ENCODE data around the gene SULT1A3. TPM values are rescaled to one million over a fixed set of nuclear protein-coding genes. Genes with fewer than 3 reads are reported as not detected.

The SULT1A3 gene
- total and polyA plus RNA-seq, 2 experiments from 2014 or later, result 11.2 to 17.4 TPM

DNA sequence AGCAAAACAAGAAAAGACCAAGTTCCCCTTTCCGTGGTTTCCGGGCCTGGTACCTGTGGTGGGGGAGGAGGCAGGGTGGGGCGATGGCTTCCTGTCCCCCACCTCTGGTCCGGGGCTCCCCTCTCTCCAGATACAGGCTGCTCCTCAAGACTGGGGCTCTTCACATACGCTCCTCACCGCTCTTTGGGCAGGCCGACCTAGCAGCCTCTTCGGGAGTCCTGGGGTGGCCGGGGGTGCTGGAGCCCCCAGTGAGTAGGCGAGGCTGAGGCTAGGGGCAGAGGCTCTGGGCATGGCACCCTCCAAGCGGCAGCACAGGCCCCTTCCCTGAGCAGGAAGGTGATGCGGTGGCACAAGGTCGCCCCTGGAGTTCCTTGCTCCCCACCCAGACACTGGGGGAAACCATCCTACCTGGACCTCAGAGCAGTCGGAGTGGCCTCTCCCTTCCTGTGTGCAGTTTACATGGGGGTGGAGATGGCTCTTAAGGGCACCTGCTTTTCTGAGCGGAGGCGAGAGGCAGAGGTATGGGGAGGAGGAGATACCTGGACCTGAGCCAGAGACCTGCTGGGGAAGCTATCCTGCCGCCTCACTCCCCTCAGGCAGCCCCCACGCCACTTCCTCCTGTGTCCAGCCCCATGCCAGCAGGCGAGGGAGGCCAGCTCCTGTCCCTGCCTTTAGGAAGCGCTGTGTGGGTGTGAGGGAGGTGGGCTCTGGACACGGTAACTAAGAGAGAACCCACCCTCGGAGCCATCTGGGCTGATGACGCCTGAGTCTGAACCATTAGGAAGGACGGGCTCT lies 14.8 kb upstream of the SULT1A3 start:
- no peaks in the 10 kb centered on the region for H3K9me2 ChIP-seq (ENCODE audit: insufficient read depth)
- no peak overlapping the region for H2AFZ ChIP-seq
- no peaks in the 10 kb centered on the region for H3K79me2 ChIP-seq (replicated peaks; ENCODE audit: insufficient read depth)
- DNase-seq (ENCODE audit: low spot score) (peak; percentile 16), ATAC-seq (no peak)
- peaks cover 4% of the 10 kb centered on the region; the same call in 1 of the 2 replicates for H3K4me1 ChIP-seq (ENCODE audit: insufficient read depth)
- H3K4me2 ChIP-seq, result peak overlapping the region; percentile 93
- no peaks in the 10 kb centered on the region for H4K20me1 ChIP-seq (replicated peaks; ENCODE audit: insufficient read depth)
- Mint-ChIP-seq H3K27ac (no peak overlapping the region), H3K27me3 (ENCODE audit: insufficient read depth, low read depth, poor library complexity) (peaks cover 22% of the 10 kb centered on the region), H3K4me1 (peaks cover 15% of the 10 kb centered on the region), H3K4me3 (peak overlapping the region; percentile 62), H3K36me3 (ENCODE audit: low read depth) (no peaks in the 10 kb centered on the region), H3K9me3 (no peaks in the 10 kb centered on the region)
- H3K36me3 ChIP-seq (ENCODE audit: insufficient read depth), result no peaks in the 10 kb centered on the region
- TF ChIP-seq, protein P1, sequence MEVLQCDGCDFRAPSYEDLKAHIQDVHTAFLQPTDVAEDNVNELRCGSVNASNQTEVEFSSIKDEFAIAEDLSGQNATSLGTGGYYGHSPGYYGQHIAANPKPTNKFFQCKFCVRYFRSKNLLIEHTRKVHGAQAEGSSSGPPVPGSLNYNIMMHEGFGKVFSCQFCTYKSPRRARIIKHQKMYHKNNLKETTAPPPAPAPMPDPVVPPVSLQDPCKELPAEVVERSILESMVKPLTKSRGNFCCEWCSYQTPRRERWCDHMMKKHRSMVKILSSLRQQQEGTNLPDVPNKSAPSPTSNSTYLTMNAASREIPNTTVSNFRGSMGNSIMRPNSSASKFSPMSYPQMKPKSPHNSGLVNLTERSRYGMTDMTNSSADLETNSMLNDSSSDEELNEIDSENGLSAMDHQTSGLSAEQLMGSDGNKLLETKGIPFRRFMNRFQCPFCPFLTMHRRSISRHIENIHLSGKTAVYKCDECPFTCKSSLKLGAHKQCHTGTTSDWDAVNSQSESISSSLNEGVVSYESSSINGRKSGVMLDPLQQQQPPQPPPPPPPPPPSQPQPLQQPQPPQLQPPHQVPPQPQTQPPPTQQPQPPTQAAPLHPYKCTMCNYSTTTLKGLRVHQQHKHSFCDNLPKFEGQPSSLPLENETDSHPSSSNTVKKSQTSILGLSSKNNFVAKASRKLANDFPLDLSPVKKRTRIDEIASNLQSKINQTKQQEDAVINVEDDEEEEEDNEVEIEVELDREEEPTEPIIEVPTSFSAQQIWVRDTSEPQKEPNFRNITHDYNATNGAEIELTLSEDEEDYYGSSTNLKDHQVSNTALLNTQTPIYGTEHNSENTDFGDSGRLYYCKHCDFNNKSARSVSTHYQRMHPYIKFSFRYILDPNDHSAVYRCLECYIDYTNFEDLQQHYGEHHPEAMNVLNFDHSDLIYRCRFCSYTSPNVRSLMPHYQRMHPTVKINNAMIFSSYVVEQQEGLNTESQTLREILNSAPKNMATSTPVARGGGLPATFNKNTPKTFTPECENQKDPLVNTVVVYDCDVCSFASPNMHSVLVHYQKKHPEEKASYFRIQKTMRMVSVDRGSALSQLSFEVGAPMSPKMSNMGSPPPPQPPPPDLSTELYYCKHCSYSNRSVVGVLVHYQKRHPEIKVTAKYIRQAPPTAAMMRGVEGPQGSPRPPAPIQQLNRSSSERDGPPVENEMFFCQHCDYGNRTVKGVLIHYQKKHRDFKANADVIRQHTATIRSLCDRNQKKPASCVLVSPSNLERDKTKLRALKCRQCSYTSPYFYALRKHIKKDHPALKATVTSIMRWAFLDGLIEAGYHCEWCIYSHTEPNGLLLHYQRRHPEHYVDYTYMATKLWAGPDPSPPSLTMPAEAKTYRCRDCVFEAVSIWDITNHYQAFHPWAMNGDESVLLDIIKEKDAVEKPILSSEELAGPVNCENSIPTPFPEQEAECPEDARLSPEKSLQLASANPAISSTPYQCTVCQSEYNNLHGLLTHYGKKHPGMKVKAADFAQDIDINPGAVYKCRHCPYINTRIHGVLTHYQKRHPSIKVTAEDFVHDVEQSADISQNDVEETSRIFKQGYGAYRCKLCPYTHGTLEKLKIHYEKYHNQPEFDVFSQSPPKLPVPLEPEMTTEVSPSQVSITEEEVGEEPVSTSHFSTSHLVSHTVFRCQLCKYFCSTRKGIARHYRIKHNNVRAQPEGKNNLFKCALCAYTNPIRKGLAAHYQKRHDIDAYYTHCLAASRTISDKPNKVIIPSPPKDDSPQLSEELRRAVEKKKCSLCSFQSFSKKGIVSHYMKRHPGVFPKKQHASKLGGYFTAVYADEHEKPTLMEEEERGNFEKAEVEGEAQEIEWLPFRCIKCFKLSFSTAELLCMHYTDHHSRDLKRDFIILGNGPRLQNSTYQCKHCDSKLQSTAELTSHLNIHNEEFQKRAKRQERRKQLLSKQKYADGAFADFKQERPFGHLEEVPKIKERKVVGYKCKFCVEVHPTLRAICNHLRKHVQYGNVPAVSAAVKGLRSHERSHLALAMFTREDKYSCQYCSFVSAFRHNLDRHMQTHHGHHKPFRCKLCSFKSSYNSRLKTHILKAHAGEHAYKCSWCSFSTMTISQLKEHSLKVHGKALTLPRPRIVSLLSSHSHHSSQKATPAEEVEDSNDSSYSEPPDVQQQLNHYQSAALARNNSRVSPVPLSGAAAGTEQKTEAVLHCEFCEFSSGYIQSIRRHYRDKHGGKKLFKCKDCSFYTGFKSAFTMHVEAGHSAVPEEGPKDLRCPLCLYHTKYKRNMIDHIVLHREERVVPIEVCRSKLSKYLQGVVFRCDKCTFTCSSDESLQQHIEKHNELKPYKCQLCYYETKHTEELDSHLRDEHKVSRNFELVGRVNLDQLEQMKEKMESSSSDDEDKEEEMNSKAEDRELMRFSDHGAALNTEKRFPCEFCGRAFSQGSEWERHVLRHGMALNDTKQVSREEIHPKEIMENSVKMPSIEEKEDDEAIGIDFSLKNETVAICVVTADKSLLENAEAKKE (CRISPR knock-in tag; IDR thresholded peaks at IDR 0.05), result no peak
- H3K27ac ChIP-seq (ENCODE audit: low read depth), result no peak overlapping the region
- H3K4me3 ChIP-seq, result peak overlapping the region; percentile 71
- H3K27me3 ChIP-seq (ENCODE audit: insufficient read depth), result peaks cover 14% of the 10 kb centered on the region; the same call in 1 of the 2 replicates
- H3F3A ChIP-seq (replicated peaks; ENCODE audit: low read depth), result 0 out of 2 replicates have a peak, but pooled peaks cover 5% of the 10 kb centered on the region

DNA sequence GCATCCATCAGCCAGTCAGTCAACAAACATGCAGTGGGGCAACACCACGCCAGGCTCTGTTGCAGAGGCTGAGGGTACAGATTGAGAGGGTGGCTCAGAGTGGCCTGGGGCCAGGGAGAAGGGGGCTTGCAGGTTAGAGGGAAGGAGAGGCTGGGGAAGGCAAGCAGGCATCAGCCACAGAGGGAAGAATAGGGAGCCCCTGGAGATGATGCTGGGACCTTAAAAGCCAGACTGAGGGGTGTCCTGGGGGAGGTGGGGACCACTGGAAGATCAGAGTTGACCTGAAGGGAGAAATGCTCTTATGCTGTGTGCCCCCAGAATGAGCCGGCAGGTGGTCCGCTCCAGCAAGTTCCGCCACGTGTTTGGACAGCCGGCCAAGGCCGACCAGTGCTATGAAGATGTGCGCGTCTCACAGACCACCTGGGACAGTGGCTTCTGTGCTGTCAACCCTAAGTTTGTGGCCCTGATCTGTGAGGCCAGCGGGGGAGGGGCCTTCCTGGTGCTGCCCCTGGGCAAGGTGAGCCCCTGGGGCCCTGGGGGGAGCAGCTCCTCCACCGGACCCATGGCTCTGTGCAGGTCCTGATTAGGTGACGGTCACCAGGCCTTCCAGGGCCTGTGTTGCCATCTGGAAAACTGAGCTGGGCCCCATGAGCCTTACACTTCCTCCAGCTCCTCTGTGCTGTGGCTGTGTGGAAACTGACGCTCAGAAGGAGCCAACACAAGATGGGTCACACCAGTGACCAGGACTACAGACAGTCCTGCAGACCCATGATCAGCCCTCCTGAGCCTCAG lies 14.0 kb upstream of the SULT1A3 start:
- Histone ChIP-seq H2AFZ (no peak overlapping the region), H3K4me1 (ENCODE audit: insufficient read depth) (peaks cover 4% of the 10 kb centered on the region; the same call in 1 of the 2 replicates), H4K20me1 (replicated peaks; ENCODE audit: insufficient read depth) (no peaks in the 10 kb centered on the region), H3K4me3 (no peak overlapping the region), H3K36me3 (ENCODE audit: insufficient read depth) (no peaks in the 10 kb centered on the region), H3K27ac (ENCODE audit: low read depth) (no peak overlapping the region), H3F3A (replicated peaks; ENCODE audit: low read depth) (0 out of 2 replicates have a peak, but pooled peaks cover 5% of the 10 kb centered on the region), H3K79me2 (replicated peaks; ENCODE audit: insufficient read depth) (no peaks in the 10 kb centered on the region), H3K27me3 (ENCODE audit: insufficient read depth) (peaks cover 14% of the 10 kb centered on the region; the same call in 1 of the 2 replicates), H3K9me2 (ENCODE audit: insufficient read depth) (no peaks in the 10 kb centered on the region), H3K4me2 (0 out of 2 replicates have a peak overlapping the region, but pooled peaks have one; percentile 93)
- Mint-ChIP-seq H3K36me3 (ENCODE audit: low read depth) (no peaks in the 10 kb centered on the region), H3K9me3 (no peaks in the 10 kb centered on the region), H3K4me3 (no peak overlapping the region), H3K4me1 (peaks cover 15% of the 10 kb centered on the region), H3K27ac (no peak overlapping the region), H3K27me3 (ENCODE audit: insufficient read depth, low read depth, poor library complexity) (peaks cover 19% of the 10 kb centered on the region)
- DNase-seq (ENCODE audit: low spot score), result no peak
- ATAC-seq, result no peak
- TF ChIP-seq POLR2AphosphoS5 (IDR thresholded peaks at IDR 0.05; ENCODE audit: low read depth), result no peak
- TF ChIP-seq EZH2phosphoT487 (IDR thresholded peaks at IDR 0.05; ENCODE audit: unreplicated experiment), result no peak
- TF ChIP-seq EZH2 (IDR thresholded peaks at IDR 0.05; ENCODE audit: low read depth, unreplicated experiment), result no peak
- TF ChIP-seq ZNF114 (CRISPR knock-in tag; IDR thresholded peaks at IDR 0.05), result no peak
- TF ChIP-seq NANOG (IDR thresholded peaks at IDR 0.05; ENCODE audit: borderline replicate concordance), result no peak
- TF ChIP-seq ZNF331 (CRISPR knock-in tag; IDR thresholded peaks at IDR 0.05; ENCODE audit: low read depth), result no peak
- no peak for TF ChIP-seq CREB1 (CRISPR knock-in tag; IDR thresholded peaks at IDR 0.05; ENCODE audit: low read depth)
- TF ChIP-seq, protein P2, sequence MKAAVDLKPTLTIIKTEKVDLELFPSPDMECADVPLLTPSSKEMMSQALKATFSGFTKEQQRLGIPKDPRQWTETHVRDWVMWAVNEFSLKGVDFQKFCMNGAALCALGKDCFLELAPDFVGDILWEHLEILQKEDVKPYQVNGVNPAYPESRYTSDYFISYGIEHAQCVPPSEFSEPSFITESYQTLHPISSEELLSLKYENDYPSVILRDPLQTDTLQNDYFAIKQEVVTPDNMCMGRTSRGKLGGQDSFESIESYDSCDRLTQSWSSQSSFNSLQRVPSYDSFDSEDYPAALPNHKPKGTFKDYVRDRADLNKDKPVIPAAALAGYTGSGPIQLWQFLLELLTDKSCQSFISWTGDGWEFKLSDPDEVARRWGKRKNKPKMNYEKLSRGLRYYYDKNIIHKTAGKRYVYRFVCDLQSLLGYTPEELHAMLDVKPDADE (IDR thresholded peaks at IDR 0.05), result no peak
- TF ChIP-seq, protein P3, sequence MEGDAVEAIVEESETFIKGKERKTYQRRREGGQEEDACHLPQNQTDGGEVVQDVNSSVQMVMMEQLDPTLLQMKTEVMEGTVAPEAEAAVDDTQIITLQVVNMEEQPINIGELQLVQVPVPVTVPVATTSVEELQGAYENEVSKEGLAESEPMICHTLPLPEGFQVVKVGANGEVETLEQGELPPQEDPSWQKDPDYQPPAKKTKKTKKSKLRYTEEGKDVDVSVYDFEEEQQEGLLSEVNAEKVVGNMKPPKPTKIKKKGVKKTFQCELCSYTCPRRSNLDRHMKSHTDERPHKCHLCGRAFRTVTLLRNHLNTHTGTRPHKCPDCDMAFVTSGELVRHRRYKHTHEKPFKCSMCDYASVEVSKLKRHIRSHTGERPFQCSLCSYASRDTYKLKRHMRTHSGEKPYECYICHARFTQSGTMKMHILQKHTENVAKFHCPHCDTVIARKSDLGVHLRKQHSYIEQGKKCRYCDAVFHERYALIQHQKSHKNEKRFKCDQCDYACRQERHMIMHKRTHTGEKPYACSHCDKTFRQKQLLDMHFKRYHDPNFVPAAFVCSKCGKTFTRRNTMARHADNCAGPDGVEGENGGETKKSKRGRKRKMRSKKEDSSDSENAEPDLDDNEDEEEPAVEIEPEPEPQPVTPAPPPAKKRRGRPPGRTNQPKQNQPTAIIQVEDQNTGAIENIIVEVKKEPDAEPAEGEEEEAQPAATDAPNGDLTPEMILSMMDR (conservative IDR thresholded peaks at IDR 0.05; ENCODE audit: low read depth in 2 of 2), result no peak
